NCI-H524 treated with DMSO at 0.1 percent for 48 hours (cell line): ENCODE measurements around the gene MBD6.

Experiments used
- DNase-seq: peaks from one replicate; lab custom pipeline; 2025; lab: John Stamatoyannopoulos, UW

The MBD6 gene

GRCh38 chr12:57528831-57529555, 6.4 kb downstream of the MBD6 start:
- DNase-seq = no peak

- DNase-seq = no peak
These were observed 7.2 kb downstream of the MBD6 start for GRCh38 chr12:57529831-57530230.

- no peak for DNase-seq
These were observed 7.9 kb downstream of the MBD6 start for GRCh38 chr12:57530396-57531142.

DNA sequence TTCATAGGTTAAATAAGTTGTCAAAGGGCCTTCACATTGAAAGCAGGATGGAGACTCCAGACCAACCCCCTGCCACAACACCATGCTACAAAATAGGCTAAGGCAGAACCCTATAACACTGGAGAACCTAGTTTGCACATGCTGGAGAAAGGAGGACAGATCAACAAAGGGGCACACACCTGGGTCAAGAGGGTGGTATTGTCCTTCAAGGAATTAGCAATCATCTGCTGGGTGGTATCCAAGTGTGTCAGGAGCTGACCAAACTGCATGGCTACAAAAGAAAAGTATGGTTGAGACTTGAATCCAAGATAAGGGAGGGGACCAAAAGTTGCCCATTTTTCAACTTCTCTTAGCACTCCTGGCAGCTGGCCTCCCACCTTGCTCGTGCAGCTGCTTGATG, 9.2 kb downstream of the MBD6 start:
- no peak for DNase-seq

DNA sequence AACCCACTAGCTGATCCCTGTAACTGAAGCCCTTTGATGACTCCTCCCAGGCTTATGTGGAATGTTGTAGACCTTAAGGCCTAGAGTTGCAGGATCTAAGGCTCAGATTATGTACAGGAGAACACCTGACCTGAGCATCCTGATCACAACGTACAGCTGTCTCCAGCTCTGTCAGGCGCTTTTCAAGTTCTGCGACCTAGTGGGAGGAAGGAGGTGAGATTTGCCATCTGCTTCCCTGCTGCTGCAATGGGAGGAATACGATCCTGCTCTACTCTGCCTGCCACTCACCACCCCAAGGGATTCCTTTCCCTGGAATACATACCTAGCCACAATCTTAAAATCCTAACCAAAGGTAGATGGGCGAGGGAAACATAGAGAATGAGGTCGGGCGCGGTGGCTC, 10.5 kb downstream of the MBD6 start:
- DNase-seq = no peak

DNA sequence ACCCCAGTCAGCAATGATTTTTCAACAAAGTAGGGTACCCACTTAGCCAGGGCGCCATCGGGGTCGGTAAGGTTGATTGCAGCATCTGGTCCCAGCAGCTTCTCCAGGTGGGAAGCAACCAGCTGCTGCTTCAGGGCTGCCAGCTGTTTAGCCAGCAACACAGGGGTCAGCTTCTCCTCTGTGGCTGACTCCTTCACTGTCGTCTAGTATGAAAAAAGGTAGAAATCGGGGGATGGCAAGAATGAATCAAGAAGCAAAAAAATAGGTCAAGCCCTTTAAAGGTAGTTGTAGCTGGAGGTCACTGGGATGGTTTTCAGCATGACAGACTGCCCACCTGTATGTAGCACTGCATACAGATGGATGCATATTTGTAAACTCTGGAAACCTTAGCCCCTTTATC, 11.6 kb downstream of the MBD6 start:
- DNase-seq = no peak

DNA sequence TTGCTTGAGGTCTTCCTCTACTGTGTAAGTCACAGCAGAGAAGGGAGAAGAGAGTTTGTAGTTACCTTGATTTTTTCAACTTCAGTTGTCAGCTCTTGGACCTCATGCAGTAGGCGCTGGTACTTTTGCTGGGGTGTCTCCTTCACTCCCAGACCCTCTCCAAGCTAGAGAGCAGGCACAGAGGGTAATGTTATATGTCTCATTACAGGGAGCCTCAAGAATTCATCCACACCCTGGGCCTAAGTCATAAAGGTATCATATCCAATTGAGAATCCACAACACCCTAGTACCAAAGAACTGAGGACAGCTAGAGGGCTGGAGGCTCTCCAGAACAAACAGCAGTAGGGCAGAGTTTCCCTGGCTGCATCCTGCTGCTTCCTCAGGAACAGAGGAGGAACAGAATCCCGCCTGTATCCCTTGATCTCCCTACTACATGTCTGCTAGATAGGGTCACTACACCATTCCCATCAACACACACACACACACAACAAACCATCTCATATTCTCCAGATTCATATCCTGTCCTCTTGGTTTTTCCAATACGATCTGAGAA, 12.4 kb downstream of the MBD6 start:
- no peak for DNase-seq

DNA sequence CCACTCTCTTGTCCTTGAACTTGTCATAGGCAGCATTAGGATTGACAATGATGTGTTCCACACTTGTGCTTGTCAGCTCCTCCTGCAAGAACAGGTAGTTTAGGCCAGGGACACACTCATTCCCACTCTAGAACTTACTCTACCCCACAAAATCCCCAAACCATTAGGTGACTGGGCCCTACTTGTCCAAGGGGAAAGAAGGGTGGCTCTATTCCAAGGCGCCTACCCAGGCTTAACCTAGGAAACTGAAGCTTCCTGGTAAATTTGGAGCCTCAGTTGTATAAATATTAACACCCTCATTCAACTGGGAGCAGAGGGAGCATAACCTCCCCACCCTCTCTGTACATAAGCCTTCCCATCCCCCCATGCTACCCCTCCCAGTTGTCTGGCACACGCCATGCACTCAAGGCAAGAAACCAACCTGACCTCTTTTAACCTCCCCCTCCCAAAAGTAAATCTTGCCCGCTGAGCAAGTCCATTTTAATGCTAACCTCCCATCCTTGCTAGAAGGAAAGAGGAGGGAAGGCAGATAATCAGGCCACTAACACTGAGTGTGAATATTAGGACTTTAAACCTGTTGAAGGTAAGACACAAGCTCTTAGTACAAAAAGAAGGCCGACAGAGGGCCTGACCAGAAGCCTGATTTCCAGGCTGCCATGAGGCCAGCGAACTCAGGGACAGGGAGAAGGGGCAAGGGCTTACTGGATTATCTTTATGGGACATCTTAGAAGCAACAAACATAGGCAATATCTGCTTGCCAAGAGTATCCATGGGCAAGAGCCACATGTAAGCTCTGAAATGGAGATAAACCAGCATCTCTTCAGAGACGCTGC, 13.4 kb downstream of the MBD6 start:
- no peak for DNase-seq

GRCh38 chr12:57536597-57536942, 13.9 kb downstream of the MBD6 start:
- no peak for DNase-seq

DNA sequence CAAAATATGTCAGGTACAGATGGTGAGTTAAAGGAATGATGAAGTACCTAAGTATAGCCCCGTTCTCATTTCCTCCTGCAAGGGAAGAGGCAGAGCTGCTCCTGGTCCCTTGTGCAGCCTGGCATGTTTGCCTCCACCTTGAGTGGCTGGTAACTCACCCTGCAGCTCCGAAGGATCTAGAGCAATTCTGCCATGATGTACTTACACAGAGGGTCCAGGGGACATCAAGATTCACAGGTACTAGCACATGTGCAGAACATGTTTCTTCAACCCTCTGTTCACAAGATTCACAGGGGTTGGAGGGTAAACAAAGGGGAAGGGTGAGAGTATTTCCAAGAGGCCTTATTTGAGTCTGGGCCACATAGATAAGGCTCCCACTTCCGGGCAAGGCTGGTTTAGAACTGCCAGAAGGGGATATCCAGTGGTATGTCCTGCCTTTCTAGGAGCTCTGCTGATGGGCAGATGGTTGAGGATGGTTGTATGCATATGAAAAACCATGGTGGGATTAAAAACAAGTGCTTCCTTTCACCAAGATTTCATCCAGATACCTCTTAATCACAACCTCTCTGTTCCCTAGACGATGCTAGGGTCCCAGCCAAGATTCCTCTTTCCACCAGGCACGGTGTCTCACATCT, 16.6 kb downstream of the MBD6 start:
- DNase-seq = no peak

DNA sequence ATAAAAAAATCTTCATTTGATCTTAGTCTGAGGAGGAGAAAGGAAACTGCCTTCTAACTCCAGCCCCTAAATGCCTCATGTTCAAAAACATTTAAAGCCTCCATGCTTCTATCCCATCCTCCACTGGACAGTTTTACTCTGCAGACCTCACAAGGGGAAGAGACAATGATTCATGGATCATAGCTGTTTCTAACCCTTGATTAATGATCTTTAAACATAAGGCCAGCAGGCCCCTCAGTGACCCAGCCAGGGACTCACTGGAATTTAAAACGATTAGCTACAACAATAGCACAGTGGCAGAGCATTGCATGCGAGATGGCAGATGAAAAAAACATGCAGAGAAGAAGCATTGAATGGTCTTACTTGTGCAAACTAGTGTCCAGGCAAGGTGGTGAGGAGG, 18.4 kb downstream of the MBD6 start:
- no peak for DNase-seq

GRCh38 chr12:57541717-57542116, 19.1 kb downstream of the MBD6 start:
- no peak for DNase-seq

- DNase-seq = no peak
These were observed 21.0 kb downstream of the MBD6 start for GRCh38 chr12:57543581-57543980.

- DNase-seq = no peak
These were observed 23.3 kb downstream of the MBD6 start for GRCh38 chr12:57545809-57546437.

GRCh38 chr12:57546438-57547287, 24.0 kb downstream of the MBD6 start, which contains the start of gene DCTN2:
Gene DCTN2 (minus strand): TSS chr12:57547192. CDS start chr12:57547063, 129 bp downstream.
- DNase-seq = peak; percentile 91

DNA sequence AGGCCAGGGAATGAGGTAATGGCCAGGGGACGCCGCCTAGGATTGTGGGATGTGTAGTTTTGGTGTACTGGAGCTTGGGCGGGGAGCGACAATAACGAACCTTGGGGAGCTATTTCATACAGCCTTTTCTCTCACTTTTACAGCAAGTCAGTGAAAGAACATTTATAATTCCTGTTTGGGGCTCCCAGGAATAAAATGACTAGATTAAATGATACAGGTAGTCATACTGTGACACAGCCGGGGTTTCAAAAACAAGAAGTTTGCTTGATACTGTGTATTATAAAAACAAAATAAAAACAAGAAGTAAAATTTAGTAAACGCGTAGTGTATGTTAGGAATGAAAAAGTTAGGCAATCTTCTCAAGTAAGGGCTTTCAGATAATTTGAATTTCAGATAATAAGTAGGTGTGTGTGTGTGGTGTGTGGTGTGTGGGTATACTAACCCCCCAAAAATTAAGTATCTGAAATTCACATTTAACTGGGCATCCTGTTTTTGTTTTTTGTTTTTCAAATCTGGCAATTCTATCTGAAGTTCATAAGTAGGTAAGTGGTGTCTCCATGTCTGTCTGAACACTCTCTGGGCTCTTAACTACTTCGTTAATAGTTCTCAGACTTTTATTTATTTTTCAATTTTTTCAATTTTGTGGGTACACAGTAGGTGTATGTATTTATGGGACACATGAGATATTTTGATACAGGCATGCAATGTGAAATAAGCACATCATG, 24.8 kb downstream of the MBD6 start:
- DNase-seq = no peak

GRCh38 chr12:57548013-57548315, 25.3 kb downstream of the MBD6 start:
- DNase-seq = no peak

GRCh38 chr12:57548488-57548887, 25.9 kb downstream of the MBD6 start:
- DNase-seq = no peak

GRCh38 chr12:57549203-57549908, 26.7 kb downstream of the MBD6 start:
- DNase-seq = no peak
